MM.1S (cell line): ENCODE data around the gene OR51V1.
A peak's percentile ranks its signal among the peaks of the same experiment; 100 is the strongest.

ENCODE experiments used
- DNase-seq: peaks from one replicate; pipeline ENCODE4 v3.0.0-alpha.2; 2015
- H2AFZ ChIP-seq: fragments of 300-600 bp; sonication (generic); 2 replicates; pipeline ENCODE4 v1.6.0; 2016; ENCODE audit warnings: antibody characterized with exemption, low read length
- H3F3A ChIP-seq: fragments of 300-600 bp; sonication (generic); 2 replicates; pipeline ENCODE4 v1.6.1; 2016; ENCODE audit warnings: mild to moderate bottlenecking, antibody characterized with exemption, low read length, moderate library complexity, mixed read lengths; ENCODE audit not compliant: insufficient read depth
- H3K27ac ChIP-seq: fragments of 300-600 bp; sonication (generic); 2 replicates; pipeline ENCODE4 v1.5.1; 2016; ENCODE audit warnings: mild to moderate bottlenecking, low read length
- H3K27me3 ChIP-seq: fragments of 300-600 bp; sonication (generic); replicated peaks from 2 replicates; pipeline ENCODE4 v1.6.0; 2016; ENCODE audit warnings: low read length; ENCODE audit not compliant: insufficient read depth
- H3K36me3 ChIP-seq: fragments of 300-600 bp; sonication (generic); replicated peaks from 2 replicates; pipeline ENCODE4 v1.6.1; 2016; ENCODE audit warnings: mild to moderate bottlenecking, low read length, mixed read lengths; ENCODE audit not compliant: insufficient read depth
- H3K4me1 ChIP-seq: fragments of 300-600 bp; sonication (generic); 2 replicates; pipeline ENCODE4 v1.6.1; 2016; ENCODE audit warnings: low read length, mixed read lengths
- H3K4me2 ChIP-seq: fragments of 300-600 bp; sonication (generic); 2 replicates; pipeline ENCODE4 v1.6.0; 2016; ENCODE audit warnings: low read depth, low read length
- H3K4me3 ChIP-seq: fragments of 300-600 bp; sonication (generic); 2 replicates; pipeline ENCODE4 v1.5.1; 2016; ENCODE audit warnings: low read length, mixed read lengths
- H3K79me2 ChIP-seq: fragments of 300-600 bp; sonication (generic); 2 replicates; pipeline ENCODE4 v1.6.1; 2016; ENCODE audit warnings: mixed run types, low read length, mixed read lengths
- H3K9ac ChIP-seq: fragments of 300-600 bp; sonication (generic); 2 replicates; pipeline ENCODE4 v1.6.1; 2016; ENCODE audit warnings: low read length, mixed read lengths
- H3K9me2 ChIP-seq: fragments of 300-600 bp; sonication (generic); replicated peaks from 2 replicates; pipeline ENCODE4 v1.6.1; 2016; ENCODE audit warnings: mild to moderate bottlenecking, low read length, mixed read lengths; ENCODE audit not compliant: insufficient read depth
- H3K9me3 ChIP-seq: fragments of 300-600 bp; sonication (generic); replicated peaks from 2 replicates; pipeline ENCODE4 v1.6.1; 2016; ENCODE audit warnings: mild to moderate bottlenecking, low read length, mixed read lengths; ENCODE audit not compliant: insufficient read depth
- H4K20me1 ChIP-seq: fragments of 300-600 bp; sonication (generic); 2 replicates; pipeline ENCODE4 v1.6.1; 2016; ENCODE audit warnings: mild to moderate bottlenecking, low read length, moderate library complexity, mixed read lengths; ENCODE audit not compliant: insufficient read depth
- CTCF ChIP-seq: fragments of 300-600 bp; sonication (generic); IDR thresholded peaks from 2 replicates; pipeline ENCODE4 v1.5.1; 2016; ENCODE audit warnings: antibody characterized with exemption, low read length, mixed read lengths
- EZH2 ChIP-seq: fragments of 300-600 bp; sonication (generic); optimal IDR thresholded peaks from 2 replicates; pipeline ENCODE3; 2017; ENCODE audit warnings: low read depth, mild to moderate bottlenecking, antibody characterized with exemption, low read length, mixed read lengths
- EZH2phosphoT487 ChIP-seq: fragments of 300-600 bp; sonication (generic); IDR thresholded peaks from 2 replicates; pipeline ENCODE4 v1.6.1; 2018; ENCODE audit warnings: antibody characterized with exemption, low read length

OR51V1 gene

DNA sequence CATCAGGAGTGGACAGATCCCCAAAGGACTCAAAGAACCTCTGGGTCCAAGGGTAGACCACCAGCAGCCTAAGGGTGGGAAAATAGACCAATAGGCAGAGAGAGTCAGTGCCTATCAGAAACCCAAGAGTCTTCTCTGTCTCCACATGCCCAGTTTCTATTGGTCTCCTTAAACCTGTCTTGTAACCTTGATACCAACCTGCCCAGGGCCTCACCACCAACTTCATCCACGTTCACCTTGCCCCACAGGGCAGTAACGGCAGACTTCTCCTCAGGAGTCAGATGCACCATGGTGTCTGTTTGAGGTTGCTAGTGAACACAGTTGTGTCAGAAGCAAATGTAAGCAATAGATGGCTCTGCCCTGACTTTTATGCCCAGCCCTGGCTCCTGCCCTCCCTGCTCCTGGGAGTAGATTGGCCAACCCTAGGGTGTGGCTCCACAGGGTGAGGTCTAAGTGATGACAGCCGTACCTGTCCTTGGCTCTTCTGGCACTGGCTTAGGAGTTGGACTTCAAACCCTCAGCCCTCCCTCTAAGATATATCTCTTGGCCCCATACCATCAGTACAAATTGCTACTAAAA, 26.3 kb upstream of the OR51V1 start, which contains the start of gene HBB:
Gene HBB (minus strand): TSS at position 340 of the 579 bp plus-strand sequence. CDS start 50 bp downstream, at position 290.
- Histone ChIP-seq H4K20me1 (no peaks in the 10 kb centered on the region), H3K4me2 (peak within 1 kb of the TSS; percentile 69; the same call in 1 of the 2 replicates), H2AFZ (no peak within 1 kb of the TSS), H3K4me1 (peaks cover 34% of the 10 kb centered on the region), H3K9me3 (no peaks in the 10 kb centered on the region), H3F3A (peaks cover 32% of the 10 kb centered on the region), H3K27ac (peak within 1 kb of the TSS; percentile 26; the same call in 1 of the 2 replicates), H3K4me3 (peak within 1 kb of the TSS; percentile 35; the same call in 1 of the 2 replicates), H3K36me3 (no peaks in the 10 kb centered on the region), H3K9ac (peak within 1 kb of the TSS; percentile 43; the same call in 1 of the 2 replicates), H3K79me2 (no peaks in the 10 kb centered on the region), H3K9me2 (no peaks in the 10 kb centered on the region), H3K27me3 (no peaks in the 10 kb centered on the region)
- TF ChIP-seq EZH2 (no peak), CTCF (no peak), EZH2phosphoT487 (no peak)
- DNase-seq: no peak

GRCh38 chr11:5225480-5225871, 25.0 kb upstream of the OR51V1 start:
- H3K79me2 ChIP-seq: no peaks in the 10 kb centered on the region
- peaks cover 21% of the 10 kb centered on the region for H3K4me1 ChIP-seq
- no peak for DNase-seq
- H3K4me3 ChIP-seq: no peak overlapping the region
- H3K27me3 ChIP-seq: no peaks in the 10 kb centered on the region
- H3F3A ChIP-seq: peaks cover 21% of the 10 kb centered on the region
- no peak overlapping the region for H3K4me2 ChIP-seq
- H3K36me3 ChIP-seq: no peaks in the 10 kb centered on the region
- no peak overlapping the region for H2AFZ ChIP-seq
- H3K27ac ChIP-seq: no peak overlapping the region
- no peaks in the 10 kb centered on the region for H3K9me3 ChIP-seq
- no peak for TF ChIP-seq EZH2phosphoT487
- TF ChIP-seq EZH2: no peak
- no peak for TF ChIP-seq CTCF
- no peak overlapping the region for H3K9ac ChIP-seq
- H3K9me2 ChIP-seq: no peaks in the 10 kb centered on the region
- no peaks in the 10 kb centered on the region for H4K20me1 ChIP-seq

DNA sequence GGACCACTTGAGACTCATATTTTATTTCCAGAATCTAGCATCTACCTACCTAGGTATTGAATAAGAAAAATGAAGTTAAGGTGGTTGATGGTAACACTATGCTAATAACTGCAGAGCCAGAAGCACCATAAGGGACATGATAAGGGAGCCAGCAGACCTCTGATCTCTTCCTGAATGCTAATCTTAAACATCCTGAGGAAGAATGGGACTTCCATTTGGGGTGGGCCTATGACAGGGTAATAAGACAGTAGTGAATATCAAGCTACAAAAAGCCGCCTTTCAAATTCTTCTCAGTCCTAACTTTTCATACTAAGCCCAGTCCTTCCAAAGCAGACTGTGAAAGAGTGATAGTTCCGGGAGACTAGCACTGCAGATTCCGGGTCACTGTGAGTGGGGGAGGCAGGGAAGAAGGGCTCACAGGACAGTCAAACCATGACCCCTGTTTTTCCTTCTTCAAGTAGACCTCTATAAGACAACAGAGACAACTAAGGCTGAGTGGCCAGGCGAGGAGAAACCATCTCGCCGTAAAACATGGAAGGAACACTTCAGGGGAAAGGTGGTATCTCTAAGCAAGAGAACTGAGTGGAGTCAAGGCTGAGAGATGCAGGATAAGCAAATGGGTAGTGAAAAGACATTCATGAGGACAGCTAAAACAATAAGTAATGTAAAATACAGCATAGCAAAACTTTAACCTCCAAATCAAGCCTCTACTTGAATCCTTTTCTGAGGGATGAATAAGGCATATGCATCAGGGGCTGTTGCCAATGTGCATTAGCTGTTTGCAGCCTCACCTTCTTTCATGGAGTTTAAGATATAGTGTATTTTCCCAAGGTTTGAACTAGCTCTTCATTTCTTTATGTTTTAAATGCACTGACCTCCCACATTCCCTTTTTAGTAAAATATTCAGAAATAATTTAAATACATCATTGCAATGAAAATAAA, 24.3 kb upstream of the OR51V1 start:
- Histone ChIP-seq H3K27me3 (no peaks in the 10 kb centered on the region), H3F3A (peaks cover 14% of the 10 kb centered on the region), H4K20me1 (no peaks in the 10 kb centered on the region), H3K9me2 (no peaks in the 10 kb centered on the region), H3K4me2 (no peak overlapping the region), H3K9ac (no peak overlapping the region), H3K9me3 (no peaks in the 10 kb centered on the region), H2AFZ (no peak overlapping the region), H3K4me3 (no peak overlapping the region), H3K4me1 (peaks cover 14% of the 10 kb centered on the region), H3K36me3 (no peaks in the 10 kb centered on the region), H3K79me2 (no peaks in the 10 kb centered on the region), H3K27ac (no peak overlapping the region)
- no peak for DNase-seq
- TF ChIP-seq CTCF (no peak), EZH2 (no peak), EZH2phosphoT487 (no peak)
